Ecto neural progenitor cell (in vitro differentiated cells): ENCODE results near the gene TMEM150C.

ENCODE experiments used
- DNase-seq: peaks from one replicate; pipeline ENCODE4 v3.0.0-alpha.2; 2018; ENCODE audit warnings: low spot score

Gene TMEM150C

DNA sequence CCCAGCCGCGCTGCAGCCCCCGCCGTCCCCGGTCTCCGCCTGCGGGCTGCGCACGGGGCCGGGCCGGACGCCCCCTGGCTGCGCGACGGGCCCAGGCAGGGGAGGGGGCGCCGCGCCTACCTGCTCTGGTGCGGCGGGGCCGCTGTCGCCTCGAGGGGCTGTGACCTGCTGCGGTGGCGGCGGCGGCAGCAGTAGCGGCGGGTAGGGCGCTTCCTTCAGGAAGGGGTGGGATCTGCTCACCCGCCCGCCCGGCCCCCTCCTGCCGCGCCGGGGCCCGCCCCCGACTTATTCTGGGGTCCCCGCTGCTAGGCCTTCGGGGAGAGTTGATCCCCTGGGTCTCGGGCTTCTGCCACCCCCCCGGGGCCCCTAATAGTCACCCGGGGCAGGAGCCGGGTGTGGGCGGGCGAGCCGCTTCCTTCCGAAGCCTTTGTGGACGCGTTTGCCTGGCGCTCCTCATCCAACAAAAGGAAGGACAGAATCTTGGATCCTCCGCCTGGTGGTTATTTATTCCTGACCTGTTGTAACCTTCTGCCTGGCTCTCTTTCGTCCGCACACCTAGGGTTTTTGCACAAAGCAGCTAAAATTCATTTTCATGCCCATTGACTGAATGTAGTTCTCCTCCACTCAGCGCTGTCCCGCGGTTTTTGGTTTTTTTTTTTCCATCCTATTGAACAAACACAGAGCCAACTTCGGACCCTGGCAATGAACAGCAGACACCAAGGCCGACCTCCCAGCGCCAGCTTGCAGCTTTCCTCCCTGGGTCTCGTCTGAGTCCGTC lies at the start of gene TMEM150C:
TMEM150C (minus strand) TSS at position 203 of the 778 bp plus-strand sequence. CDS start 57,331 bp downstream, outside the sequence.
- DNase-seq: peak; percentile 83

DNA sequence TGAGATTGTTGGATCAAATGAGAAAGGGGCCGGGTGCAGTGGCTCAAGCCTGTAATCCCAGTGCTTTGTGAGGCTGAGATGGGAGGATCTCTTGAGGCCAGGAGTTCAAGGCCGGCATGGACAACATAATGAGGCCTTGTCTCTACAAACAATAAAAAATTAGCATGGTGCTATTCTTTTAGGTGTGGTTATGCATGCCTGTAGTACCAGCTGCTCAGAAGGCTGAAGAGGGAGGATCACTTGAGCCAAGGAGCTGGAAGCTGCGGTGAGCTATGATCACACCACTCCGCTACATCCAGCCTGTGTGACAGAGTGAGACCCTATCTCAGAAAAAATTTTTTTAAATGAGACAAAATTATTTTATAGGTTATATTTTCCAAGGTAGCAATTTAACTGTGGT lies 49.7 kb upstream of the TMEM150C start:
- DNase-seq: no peak

DNA sequence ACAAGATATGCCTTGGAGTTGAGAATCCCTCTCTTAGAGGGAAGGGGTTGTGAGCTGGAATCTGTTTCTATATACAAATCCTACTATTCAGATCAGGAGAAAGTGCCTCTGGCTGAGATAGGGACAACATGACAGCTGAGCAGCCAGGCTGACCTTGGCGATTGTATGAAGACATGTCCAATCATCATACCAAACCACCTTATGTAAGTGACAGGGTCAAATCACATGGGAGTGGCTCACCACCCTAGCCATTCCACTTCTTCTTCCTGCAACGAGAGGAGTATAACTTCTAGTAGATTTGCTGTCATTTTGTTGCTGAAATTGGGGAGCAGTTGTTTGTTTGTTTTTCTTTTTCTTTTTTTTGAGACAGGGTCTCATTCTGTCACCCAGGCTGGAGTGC lies 48.3 kb upstream of the TMEM150C start:
- no peak for DNase-seq

GRCh38 chr4:82606622-82607021 lies 44.8 kb upstream of the TMEM150C start:
- no peak for DNase-seq

GRCh38 chr4:82604522-82604921 lies 42.7 kb upstream of the TMEM150C start:
- DNase-seq: no peak

- DNase-seq: no peak
These were observed 39.6 kb upstream of the TMEM150C start for GRCh38 chr4:82601242-82602015.

DNA sequence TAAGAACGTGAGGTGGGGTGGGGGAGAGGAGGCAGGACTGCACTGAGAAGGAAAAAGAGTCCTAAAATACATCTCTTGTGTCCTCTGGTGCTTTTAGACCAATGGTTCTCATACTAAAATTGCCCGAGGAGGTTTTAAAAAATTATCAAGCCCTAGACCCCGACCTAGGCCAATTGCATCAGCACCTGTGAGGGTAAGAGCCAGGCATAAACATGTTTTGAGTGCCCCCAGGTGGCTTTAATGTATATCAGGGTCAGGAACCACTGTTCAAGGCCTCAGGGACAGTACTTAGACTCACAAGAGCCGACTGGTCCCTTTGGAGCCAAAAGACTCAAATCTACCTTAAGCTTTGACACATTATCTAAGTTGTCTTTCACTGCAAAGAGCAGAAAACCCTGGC lies 37.5 kb upstream of the TMEM150C start:
- DNase-seq: no peak

GRCh38 chr4:82594456-82594855 lies 32.7 kb upstream of the TMEM150C start:
- no peak for DNase-seq

DNA sequence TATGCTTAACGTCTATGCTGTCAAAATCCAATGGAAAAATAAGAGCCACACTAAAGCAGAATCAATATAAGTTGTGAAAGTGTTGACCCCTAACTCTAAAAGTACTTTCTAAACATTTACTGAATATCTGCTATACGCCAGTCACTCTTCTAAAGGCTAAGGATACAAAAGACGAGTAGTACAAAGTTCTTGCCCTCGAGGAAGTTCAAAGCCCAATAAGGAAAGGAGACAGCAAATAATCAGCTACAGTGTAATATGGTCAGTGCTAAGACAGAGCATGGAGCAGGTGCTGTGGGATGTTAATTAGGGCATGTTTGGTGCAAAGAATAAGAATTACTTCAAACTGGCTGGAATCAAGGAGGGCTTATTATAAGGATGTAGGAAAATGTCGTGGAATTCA lies 31.6 kb upstream of the TMEM150C start:
- DNase-seq: no peak

GRCh38 chr4:82592639-82593038 lies 30.9 kb upstream of the TMEM150C start:
- DNase-seq: no peak

DNA sequence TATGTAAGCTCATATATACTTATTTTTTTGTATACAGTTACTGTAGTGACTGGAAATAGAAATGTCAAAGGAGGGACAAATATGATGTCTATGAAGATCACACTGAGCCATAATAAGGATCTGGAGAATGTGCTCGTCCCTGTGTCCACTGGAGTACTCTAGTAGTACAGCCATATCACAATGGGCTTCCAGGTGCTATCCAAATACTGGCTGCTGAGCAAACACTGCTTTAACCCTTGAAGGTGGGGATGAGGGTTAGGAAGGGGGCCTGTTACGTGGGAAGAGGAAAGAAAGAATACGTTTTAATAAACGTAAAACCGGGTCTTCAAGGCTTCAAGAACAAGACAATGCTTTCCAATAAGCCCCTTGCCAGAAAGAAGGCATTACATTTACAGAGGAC lies 29.8 kb upstream of the TMEM150C start:
- no peak for DNase-seq

DNA sequence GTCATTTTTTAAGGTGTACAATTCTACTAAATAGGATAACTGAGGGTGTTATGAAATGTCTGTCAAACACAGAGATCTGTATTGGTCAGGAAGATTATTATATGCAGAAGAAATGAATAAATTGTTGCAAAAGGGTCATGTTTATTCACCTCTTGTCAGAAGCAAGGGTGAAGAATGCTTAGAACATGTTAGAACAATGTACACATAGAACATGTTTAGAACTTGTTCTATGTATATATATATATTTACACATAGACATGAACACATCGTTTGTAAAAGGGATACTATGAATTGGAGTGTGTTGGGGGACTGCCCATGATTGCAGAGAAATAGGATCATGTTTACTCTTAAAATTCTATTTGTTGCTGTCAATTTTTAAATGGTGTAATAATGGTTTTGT lies 28.0 kb upstream of the TMEM150C start:
- DNase-seq: no peak

DNA sequence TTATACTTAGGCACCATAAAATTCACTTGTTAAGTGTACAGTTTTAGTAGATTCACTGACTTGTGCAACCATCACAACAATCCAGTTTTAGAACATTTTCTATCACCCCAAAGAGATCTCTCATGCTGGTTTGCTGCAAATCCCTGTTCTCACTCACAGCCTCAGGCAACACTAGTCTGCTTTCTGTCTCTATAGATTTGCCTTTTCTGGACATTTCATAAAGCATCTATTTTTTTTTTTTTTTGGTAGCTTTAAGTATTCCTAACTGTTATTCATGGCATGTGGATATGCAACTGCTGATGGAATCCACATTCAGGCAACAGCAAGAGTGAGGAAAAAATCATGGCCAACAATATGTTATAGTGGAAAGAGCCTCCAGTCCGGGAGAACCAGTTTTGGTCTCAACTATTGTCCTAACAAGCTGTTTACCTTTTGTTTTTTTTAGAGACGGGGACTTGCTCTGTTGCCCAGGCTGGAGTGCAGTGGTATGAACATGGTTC lies 27.0 kb upstream of the TMEM150C start:
- no peak for DNase-seq

DNA sequence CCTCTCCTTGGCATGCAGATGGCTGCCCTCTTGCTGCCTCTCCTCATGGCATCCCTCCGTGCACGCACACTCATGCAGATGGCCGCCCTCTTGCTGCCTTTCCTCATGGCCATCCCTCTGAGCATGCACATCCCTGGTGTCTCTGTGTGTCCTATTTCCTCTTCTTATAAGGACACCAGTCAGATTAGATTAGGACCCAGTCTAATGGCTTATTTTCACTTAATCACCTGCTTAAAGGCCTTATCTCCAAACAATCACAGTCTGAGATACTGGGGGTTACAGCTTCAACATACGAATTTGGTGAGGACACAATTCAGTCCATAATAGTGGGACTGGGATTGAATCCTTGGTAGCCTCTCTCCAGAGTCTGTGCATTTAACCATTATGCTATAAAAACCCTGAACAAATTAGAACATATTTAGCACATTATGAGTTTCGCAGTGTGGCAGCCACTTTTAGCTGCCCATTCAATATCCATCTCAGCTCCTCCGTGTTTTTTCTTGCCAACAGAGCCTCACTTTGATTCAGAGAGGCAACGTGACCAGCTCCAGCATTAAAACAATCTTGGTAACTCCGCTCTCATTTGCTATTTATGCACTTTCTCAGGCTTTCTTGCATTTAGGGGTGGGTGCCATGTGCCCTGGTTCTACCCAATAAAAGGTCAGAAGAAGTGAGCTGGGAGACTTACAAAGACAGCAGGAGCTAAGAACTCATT lies 26.2 kb upstream of the TMEM150C start:
- no peak for DNase-seq

GRCh38 chr4:82585690-82586435 lies 24.1 kb upstream of the TMEM150C start:
- DNase-seq: no peak

- DNase-seq: no peak
These were observed 23.1 kb upstream of the TMEM150C start for GRCh38 chr4:82584931-82585330.

- DNase-seq: no peak
These were observed 22.3 kb upstream of the TMEM150C start for GRCh38 chr4:82583897-82584587.

GRCh38 chr4:82579932-82580331 lies 18.1 kb upstream of the TMEM150C start:
- no peak for DNase-seq

DNA sequence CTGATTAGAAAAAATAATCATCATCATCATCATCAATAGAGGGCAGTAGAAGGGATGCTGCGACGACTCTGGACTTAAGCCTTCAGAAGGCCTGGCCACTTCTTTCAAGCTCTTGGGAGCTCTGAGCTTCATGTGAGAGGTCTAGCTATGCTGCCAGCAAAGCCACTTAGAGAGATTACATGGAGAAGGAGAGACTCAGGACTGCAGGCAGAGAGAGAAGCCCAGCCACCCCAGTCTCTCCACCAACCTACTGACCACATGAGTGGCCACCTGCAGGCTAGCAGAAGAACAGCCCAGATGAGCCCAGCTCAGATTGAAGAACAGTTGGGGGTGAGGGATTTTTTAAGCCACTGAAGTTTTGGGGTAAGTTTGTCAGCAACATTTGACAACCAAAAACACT lies 17.1 kb upstream of the TMEM150C start:
- DNase-seq: no peak

DNA sequence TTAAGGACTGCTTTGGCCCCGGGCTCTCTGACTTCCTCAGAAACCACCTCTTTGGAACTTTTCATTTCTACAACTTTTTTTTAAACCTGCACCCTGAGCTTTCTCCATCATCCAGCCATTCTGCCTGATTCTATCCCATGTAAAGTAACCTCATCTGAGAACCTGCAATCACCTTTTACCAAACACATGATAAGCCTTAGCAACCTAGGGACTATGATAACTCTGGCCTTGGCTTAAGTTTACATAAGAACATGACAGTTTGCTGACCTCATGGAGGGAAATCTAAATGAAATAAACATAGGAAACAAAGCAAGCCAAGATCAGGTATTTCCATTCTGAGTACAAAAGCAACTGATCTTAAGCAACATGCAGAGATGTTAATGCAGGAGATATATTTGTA lies 15.7 kb upstream of the TMEM150C start:
- no peak for DNase-seq

GRCh38 chr4:82569727-82570126 lies 7.9 kb upstream of the TMEM150C start:
- no peak for DNase-seq
